GM23338 (cell line): Measurements from ENCODE around the gene HAGH. TPM values are rescaled to one million over a fixed set of nuclear protein-coding genes. Genes with fewer than 3 reads are reported as not detected.

Experiments used
- ATAC-seq: fragments of 200-7000 bp; cut with Tn5 transposase; 3 replicates; pipeline ENCODE4 v1.9.1; 2020
- DNase-seq: peaks from one replicate; pipeline ENCODE4 v3.0.0-alpha.2; 2015; ENCODE audit warnings: low spot score
- H2AFZ ChIP-seq: fragments of 200-600 bp; sonication (generic); 2 replicates; pipeline ENCODE4 v1.8.0; 2016; ENCODE audit warnings: antibody characterized with exemption, mild to moderate bottlenecking, moderate library complexity
- H3F3A ChIP-seq: fragments of 200-600 bp; sonication (generic); replicated peaks from 2 replicates; pipeline ENCODE4 v1.8.0; 2017; ENCODE audit warnings: antibody characterized with exemption, mixed run types, low read depth
- H3K27ac ChIP-seq: fragments of 200-600 bp; sonication (generic); 2 replicates; pipeline ENCODE4 v1.6.1; 2016; ENCODE audit warnings: low read depth
- H3K27me3 ChIP-seq: fragments of 200-600 bp; sonication (generic); 2 replicates; pipeline ENCODE4 v1.8.0; 2016; ENCODE audit warnings: mild to moderate bottlenecking, mixed run types, moderate library complexity; ENCODE audit not compliant: insufficient read depth
- H3K36me3 ChIP-seq: fragments of 200-600 bp; sonication (generic); 2 replicates; pipeline ENCODE4 v1.8.0; 2016; ENCODE audit warnings: mild to moderate bottlenecking; ENCODE audit not compliant: insufficient read depth
- H3K4me1 ChIP-seq: fragments of 200-600 bp; sonication (generic); 2 replicates; pipeline ENCODE4 v1.8.0; 2016; ENCODE audit warnings: mild to moderate bottlenecking, moderate library complexity; ENCODE audit not compliant: insufficient read depth
- H3K4me2 ChIP-seq: fragments of 200-600 bp; sonication (generic); 2 replicates; pipeline ENCODE4 v1.7.1; 2017; ENCODE audit warnings: mixed run types
- H3K4me3 ChIP-seq: fragments of 200-600 bp; sonication (generic); 2 replicates; pipeline ENCODE4 v1.6.1; 2016; ENCODE audit warnings: mixed run types
- H3K79me2 ChIP-seq: fragments of 200-600 bp; sonication (generic); replicated peaks from 2 replicates; pipeline ENCODE4 v1.8.0; 2017; ENCODE audit warnings: mild to moderate bottlenecking; ENCODE audit not compliant: insufficient read depth
- H3K9me2 ChIP-seq: fragments of 200-600 bp; sonication (generic); 2 replicates; pipeline ENCODE4 v1.8.0; 2017; ENCODE audit not compliant: insufficient read depth
- H4K20me1 ChIP-seq: fragments of 200-600 bp; sonication (generic); replicated peaks from 2 replicates; pipeline ENCODE4 v1.8.0; 2017; ENCODE audit warnings: mild to moderate bottlenecking; ENCODE audit not compliant: insufficient read depth
- H3K27ac Mint-ChIP-seq: 2 replicates; pipeline ENCODE4 v1.8.0; 2020; ENCODE audit warnings: inconsistent platforms, mild to moderate bottlenecking, moderate library complexity, mixed read lengths
- H3K27me3 Mint-ChIP-seq: 3 replicates; pipeline ENCODE4 v1.8.0; 2022; ENCODE audit warnings: low read depth, mild to moderate bottlenecking, moderate library complexity, mixed read lengths, inconsistent platforms; ENCODE audit not compliant: insufficient read depth, poor library complexity
- H3K36me3 Mint-ChIP-seq: 3 replicates; pipeline ENCODE4 v1.8.0; 2021; ENCODE audit warnings: low read depth, mild to moderate bottlenecking, inconsistent platforms, moderate library complexity, mixed read lengths
- H3K4me1 Mint-ChIP-seq: 3 replicates; pipeline ENCODE4 v1.8.0; 2020; ENCODE audit warnings: mild to moderate bottlenecking, inconsistent platforms, mixed read lengths
- H3K4me3 Mint-ChIP-seq: 3 replicates; pipeline ENCODE4 v1.8.0; 2021; ENCODE audit warnings: moderate library complexity, mild to moderate bottlenecking, inconsistent platforms, mixed read lengths
- H3K9me3 Mint-ChIP-seq: 3 replicates; pipeline ENCODE4 v1.8.0; 2020; ENCODE audit warnings: moderate library complexity, mild to moderate bottlenecking, inconsistent platforms, mixed read lengths
- EZH2 ChIP-seq: fragments of 200-600 bp; sonication (generic); IDR thresholded peaks from one replicate; pipeline ENCODE4 v1.8.0; 2017; ENCODE audit warnings: antibody characterized with exemption, mild to moderate bottlenecking, low read depth; ENCODE audit not compliant: unreplicated experiment
- JUNB ChIP-seq: IDR thresholded peaks from one replicate; pipeline ENCODE4 v1.6.1; 2016; ENCODE audit warnings: antibody characterized with exemption; ENCODE audit not compliant: unreplicated experiment
- NANOG ChIP-seq: IDR thresholded peaks from 2 replicates; pipeline ENCODE4 v1.6.1; 2016; ENCODE audit warnings: antibody characterized with exemption, borderline replicate concordance
- POLR2AphosphoS5 ChIP-seq: IDR thresholded peaks from 2 replicates; pipeline ENCODE4 v1.6.1; 2016; ENCODE audit warnings: antibody characterized with exemption, low read depth
- polyA plus RNA-seq: library from polyadenylated mRNA; unstranded; fragments of >200 nt; fragmentation: Nextera tagmentation; extraction: Ambion mirVana; gene quantifications from 2 replicates; pipeline ENCODE4 v1.2.1, GENCODE V29; 2016
- total RNA-seq: library from RNA; depleted of rRNA; stranded (reverse); fragments of >200 nt; shearing (Covaris generic); gene quantifications from 2 replicates; pipeline ENCODE4 v1.2.3, GENCODE V29; 2014
- TF ChIP-seq, protein P1 (sequence below): IDR thresholded peaks from 2 replicates; pipeline ENCODE4 v1.6.1; 2016; ENCODE audit warnings: antibody characterized with exemption
- TF ChIP-seq, protein P2 (sequence below), 2 experiments: fragments of 200-600 bp in 1 of 2; sonication (generic) in 1 of 2; conservative IDR thresholded peaks; 2 replicates each; pipeline versions ENCODE4 v1.5.1 to v1.6.1; 2016 to 2017; ENCODE audit warnings: antibody characterized with exemption in 2 of 2, low read depth in 2 of 2, mild to moderate bottlenecking in 2 of 2, moderate library complexity in 1 of 2

HAGH gene
- total and polyA plus RNA-seq, 2 experiments from 2014 or later: 24.7 to 28.9 TPM

DNA sequence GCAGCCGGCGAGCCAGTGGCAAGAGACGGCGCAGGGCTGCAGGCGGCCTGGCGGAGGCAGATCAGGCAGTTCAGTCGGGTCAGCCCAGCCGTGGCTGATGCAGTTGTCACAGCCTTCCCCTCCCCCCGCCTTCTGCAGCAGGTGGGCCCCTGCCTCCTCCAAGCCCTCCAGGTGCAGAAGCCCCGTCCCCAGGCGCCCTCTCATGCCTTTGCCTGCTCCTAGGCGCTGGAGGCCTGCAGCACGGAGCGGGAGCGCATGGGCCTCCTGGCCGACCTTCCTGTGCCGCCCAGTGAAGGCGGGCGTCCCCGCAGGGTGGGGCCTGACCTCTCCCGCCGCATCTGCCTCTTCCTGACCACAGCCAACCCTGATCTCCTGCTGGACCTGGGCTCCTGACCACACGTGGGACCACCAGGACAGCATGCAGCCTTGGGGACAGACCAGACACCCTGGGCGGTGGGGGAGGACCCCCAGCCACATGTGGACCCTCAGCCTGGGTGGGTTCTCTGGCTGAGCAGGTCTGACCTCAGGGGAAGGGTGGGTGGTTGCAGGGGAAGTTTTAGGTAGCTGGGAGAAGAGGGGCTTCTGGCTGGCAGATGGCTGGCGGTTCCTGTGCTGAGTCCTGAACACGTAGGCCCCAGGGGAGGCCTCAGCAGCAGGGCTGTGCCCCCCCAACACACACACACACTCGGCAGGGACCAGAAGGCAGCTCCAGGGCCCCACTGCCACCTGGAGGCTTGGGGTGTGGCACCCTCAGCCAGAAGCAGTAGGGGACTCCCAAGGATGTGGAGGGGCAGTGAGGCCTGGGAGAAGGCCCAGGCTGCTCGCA lies 50.6 kb downstream of the HAGH start:
- Histone ChIP-seq H3K79me2 (peaks cover 15% of the 10 kb centered on the region), H3K4me1 (no peaks in the 10 kb centered on the region), H3K4me3 (no peak overlapping the region), H3K27ac (no peak overlapping the region), H3F3A (peaks cover 10% of the 10 kb centered on the region; the same call in 1 of the 2 replicates), H3K27me3 (no peaks in the 10 kb centered on the region), H3K9me2 (no peaks in the 10 kb centered on the region), H3K36me3 (no peaks in the 10 kb centered on the region), H4K20me1 (peaks cover 13% of the 10 kb centered on the region; the same call in 1 of the 2 replicates), H3K4me2 (no peak overlapping the region), H2AFZ (no peak overlapping the region)
- H3K36me3 Mint-ChIP-seq: peaks cover 14% of the 10 kb centered on the region
- no peak overlapping the region for H3K27ac Mint-ChIP-seq
- DNase-seq (no peak), ATAC-seq (no peak)
- TF ChIP-seq EZH2: no peak
- peaks cover 24% of the 10 kb centered on the region for H3K27me3 Mint-ChIP-seq
- H3K4me1 Mint-ChIP-seq: peaks cover 4% of the 10 kb centered on the region
- peaks cover 4% of the 10 kb centered on the region; the same call in 2 of the 3 replicates for H3K9me3 Mint-ChIP-seq
- H3K4me3 Mint-ChIP-seq: no peak overlapping the region

DNA sequence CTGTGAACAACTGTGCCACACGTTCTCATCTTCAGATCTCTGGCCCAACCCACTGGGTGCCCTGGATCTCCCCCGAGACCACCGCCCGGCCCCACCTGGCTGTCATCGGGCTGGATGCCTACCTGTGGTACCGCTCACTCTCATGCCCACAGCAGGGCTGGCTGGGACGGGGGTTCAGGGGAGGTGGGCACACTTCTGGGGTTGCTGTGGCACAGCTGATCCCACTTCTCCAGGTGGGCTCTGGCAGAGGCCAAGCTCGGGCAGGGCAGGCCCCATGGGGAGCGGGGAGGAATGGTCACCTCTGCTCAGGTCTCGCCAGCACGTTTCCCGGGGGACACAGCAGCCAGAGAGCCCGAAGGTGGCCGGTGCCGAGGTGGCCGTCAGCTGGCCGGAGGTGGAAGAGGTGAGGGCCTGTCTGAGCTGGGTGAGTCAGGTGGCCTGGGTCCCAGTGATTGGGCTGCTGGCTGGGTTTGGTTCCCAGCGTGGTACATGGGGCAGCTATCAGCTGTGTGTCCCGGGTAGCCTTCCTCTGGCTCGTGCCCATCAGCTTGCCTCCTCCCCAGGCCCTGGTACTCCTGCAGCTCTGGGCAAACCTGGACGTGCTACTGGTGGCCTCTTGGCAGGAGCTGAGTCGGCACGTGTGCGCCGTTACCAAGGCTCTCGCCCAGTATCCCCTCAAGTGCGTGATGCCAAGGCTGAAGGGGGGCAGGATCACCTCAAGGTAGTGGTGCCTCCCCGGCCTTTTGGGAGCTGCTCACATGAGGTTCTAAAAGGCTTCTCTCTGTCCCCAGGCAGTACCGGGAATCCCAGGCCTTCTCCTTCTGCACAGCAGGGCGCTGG lies 51.4 kb downstream of the HAGH start:
- Mint-ChIP-seq H3K9me3 (peaks cover 4% of the 10 kb centered on the region; the same call in 2 of the 3 replicates), H3K4me1 (peaks cover 5% of the 10 kb centered on the region), H3K36me3 (peaks cover 17% of the 10 kb centered on the region), H3K4me3 (peak overlapping the region; percentile 30; the same call in 1 of the 3 replicates), H3K27ac (no peak overlapping the region), H3K27me3 (peaks cover 22% of the 10 kb centered on the region)
- Histone ChIP-seq H3K27ac (no peak overlapping the region), H4K20me1 (peaks cover 5% of the 10 kb centered on the region; the same call in 1 of the 2 replicates), H3F3A (peaks cover 11% of the 10 kb centered on the region; the same call in 1 of the 2 replicates), H3K4me3 (no peak overlapping the region), H3K79me2 (peaks cover 15% of the 10 kb centered on the region), H3K27me3 (no peaks in the 10 kb centered on the region), H3K4me1 (peaks cover under 1% of the 10 kb centered on the region), H3K9me2 (no peaks in the 10 kb centered on the region), H3K4me2 (no peak overlapping the region), H2AFZ (no peak overlapping the region), H3K36me3 (no peaks in the 10 kb centered on the region)
- no peak for DNase-seq
- TF ChIP-seq, protein P1, sequence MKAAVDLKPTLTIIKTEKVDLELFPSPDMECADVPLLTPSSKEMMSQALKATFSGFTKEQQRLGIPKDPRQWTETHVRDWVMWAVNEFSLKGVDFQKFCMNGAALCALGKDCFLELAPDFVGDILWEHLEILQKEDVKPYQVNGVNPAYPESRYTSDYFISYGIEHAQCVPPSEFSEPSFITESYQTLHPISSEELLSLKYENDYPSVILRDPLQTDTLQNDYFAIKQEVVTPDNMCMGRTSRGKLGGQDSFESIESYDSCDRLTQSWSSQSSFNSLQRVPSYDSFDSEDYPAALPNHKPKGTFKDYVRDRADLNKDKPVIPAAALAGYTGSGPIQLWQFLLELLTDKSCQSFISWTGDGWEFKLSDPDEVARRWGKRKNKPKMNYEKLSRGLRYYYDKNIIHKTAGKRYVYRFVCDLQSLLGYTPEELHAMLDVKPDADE: no peak
- TF ChIP-seq NANOG (no peak), POLR2AphosphoS5 (no peak), EZH2 (no peak), JUNB (no peak)
- TF ChIP-seq, protein P2, sequence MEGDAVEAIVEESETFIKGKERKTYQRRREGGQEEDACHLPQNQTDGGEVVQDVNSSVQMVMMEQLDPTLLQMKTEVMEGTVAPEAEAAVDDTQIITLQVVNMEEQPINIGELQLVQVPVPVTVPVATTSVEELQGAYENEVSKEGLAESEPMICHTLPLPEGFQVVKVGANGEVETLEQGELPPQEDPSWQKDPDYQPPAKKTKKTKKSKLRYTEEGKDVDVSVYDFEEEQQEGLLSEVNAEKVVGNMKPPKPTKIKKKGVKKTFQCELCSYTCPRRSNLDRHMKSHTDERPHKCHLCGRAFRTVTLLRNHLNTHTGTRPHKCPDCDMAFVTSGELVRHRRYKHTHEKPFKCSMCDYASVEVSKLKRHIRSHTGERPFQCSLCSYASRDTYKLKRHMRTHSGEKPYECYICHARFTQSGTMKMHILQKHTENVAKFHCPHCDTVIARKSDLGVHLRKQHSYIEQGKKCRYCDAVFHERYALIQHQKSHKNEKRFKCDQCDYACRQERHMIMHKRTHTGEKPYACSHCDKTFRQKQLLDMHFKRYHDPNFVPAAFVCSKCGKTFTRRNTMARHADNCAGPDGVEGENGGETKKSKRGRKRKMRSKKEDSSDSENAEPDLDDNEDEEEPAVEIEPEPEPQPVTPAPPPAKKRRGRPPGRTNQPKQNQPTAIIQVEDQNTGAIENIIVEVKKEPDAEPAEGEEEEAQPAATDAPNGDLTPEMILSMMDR (conservative IDR thresholded peaks at IDR 0.05; ENCODE audit: low read depth in 2 of 2): no peak
- no peak for ATAC-seq
